Right hindlimb (tissue), 1 donor: ENCODE measurements around the gene PEA15.

Experiments
- DNase-seq: peaks from one replicate; pipeline ENCODE4 v3.0.0-alpha.2; 2018

Gene PEA15

DNA sequence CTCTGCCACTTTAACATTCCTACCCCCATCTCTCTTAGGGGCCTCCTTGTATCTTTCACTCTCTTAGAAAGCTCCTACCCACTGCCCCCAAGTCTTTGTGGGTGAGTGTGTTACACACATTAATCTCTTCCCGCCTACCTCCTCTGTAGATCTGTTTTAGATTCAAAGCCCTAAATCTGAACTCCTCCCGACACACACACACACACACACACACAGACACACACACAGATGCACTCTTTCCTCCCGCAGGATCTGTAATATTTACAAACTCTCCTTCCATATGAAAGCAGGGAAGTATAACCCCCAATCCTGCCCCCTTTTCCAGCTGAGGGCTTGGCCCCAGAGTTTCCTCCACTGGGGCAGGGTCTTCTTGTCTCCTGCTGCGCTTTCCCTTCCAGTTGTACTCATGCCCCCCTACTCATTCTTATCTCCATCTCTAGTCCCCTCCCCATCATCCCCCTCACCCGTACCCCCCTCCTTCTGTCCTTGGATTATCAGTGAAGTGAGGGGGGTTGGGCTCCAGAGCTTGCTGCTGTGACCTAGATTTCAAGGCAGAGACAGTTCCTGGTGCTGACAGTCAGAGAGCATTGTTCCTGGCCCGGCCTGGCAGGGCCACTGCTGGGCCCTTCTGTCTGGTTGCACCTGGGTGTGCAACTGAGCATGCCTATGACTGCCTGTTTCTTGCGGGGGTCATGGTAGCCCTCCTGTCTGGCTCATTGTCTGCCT lies 4.3 kb downstream of the PEA15 start:
- no peak for DNase-seq

DNA sequence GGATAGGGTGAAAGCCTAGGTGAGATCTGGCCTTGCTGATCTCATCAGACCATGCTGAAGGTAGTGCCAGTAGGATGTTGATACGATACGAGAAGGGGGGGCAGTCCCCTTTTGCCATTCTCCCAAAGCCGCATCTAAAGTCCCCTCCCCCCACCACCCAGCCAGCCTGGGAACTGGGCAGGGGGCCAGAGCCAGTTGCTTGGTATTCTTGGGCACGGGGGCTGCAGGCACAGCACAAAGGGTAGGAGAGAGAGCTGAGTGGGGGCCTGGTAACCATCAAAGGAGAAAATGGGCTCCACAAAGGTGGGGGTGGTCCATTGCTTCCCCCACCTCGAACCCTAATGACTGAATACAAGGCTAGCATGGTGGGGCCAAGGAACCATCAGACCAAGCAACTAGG lies 5.4 kb downstream of the PEA15 start:
- no peak for DNase-seq

DNA sequence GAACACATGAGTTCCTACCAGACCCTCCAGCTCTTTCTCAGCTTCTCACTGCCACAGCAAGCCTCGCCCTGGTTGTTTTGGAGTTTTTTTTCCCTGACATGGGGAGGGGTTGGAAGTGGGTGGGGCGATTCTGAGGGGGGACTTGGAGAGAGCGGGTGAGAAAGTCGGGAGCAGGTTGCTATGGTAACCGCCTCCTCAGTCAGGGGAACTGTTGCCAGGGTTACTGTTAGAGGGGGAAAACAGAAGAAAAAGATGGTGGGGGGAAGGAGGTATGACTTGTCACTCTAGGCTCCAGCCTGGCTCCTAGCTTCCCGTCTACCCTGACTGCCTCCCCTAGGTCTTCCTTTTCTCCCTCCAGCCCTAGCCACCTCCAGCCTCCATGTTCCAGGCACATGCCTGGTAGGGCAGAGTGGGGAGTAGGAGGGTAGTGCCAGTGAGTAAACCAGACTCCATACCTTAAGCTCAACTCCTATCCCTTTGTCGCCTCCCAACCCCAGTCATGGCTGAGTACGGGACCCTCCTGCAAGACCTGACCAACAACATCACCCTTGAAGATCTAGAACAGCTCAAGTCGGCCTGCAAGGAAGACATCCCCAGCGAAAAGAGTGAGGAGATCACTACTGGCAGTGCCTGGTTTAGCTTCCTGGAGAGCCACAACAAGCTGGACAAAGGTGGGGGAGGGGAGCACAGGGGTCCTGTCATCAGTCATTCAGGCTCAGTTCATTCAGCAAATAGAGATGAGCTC lies 6.0 kb downstream of the PEA15 start:
- no peak for DNase-seq

DNA sequence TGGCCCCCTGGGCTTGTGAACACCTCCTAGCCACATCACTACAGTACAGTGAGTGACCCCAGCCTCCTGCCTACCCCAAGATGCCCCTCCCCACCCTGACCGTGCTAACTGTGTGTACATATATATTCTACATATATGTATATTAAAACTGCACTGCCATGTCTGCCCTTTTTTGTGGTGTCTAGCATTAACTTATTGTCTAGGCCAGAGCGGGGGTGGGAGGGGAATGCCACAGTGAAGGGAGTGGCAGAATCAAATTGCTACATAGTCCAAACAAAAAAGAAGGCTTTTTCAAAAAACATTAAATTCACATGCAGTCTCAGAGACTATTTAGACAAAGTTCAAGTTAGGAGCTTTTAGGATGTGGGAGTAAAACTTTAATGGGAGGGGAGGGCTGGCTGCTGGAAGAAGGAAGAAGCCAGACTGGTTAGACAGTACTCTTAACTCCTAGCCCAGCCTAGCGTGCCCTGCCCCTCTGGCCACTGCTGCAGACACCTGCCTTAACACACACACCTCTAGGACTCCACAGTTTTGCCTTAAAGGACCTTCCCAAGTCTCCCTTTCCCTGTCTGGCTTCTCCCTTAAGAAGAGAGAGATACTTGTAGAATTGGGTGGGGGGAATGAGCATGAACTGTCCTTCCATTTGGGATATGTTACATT lies 9.4 kb downstream of the PEA15 start:
- no peak for DNase-seq

DNA sequence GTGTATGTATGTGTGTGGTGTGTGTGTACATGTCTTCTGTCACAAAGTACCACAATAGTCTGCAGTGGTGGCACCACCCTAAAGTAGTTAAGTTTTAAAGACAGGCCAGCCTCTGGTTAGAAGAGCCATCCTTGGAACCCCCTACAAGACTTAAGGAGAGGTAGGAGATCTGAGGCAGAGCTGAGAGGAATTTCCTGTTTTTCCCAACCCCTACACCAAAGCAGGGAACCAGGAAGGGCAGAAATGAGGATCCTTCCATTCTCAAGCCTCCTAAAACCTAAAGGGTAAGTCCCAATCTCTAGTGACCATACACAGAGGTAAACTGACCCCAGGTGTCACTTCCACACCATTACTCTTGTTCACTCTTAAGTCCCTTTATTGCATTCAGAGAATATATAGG lies 11.1 kb downstream of the PEA15 start:
- DNase-seq: no peak

DNA sequence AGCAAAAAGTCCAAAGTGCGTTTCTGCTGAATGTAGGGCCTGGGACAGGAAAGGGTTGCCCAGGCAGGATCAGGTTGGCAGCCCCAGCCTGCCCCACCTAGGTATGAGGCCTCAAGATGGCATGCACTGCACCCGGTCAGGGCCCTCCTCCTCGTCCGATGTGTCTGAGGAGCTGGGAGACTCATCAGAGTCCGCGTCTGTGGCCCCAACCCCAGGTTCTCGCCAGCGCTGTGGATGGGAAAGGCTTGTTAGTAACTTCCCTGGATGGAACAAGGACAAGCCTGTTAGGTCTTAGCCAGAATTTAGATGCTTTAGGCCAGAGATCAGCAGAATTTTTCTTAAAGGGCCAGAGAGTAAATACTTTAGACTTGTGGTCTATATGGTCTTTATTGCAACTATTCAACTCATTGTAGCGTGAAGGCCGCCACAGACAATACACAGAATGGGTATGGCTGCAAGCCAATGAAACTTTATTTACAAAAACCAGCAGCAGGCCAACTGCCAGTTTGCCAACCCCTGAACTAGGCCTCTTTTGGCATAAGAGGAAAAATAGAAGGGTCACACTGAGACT lies 12.4 kb downstream of the PEA15 start:
- peak; percentile 40 for DNase-seq

DNA sequence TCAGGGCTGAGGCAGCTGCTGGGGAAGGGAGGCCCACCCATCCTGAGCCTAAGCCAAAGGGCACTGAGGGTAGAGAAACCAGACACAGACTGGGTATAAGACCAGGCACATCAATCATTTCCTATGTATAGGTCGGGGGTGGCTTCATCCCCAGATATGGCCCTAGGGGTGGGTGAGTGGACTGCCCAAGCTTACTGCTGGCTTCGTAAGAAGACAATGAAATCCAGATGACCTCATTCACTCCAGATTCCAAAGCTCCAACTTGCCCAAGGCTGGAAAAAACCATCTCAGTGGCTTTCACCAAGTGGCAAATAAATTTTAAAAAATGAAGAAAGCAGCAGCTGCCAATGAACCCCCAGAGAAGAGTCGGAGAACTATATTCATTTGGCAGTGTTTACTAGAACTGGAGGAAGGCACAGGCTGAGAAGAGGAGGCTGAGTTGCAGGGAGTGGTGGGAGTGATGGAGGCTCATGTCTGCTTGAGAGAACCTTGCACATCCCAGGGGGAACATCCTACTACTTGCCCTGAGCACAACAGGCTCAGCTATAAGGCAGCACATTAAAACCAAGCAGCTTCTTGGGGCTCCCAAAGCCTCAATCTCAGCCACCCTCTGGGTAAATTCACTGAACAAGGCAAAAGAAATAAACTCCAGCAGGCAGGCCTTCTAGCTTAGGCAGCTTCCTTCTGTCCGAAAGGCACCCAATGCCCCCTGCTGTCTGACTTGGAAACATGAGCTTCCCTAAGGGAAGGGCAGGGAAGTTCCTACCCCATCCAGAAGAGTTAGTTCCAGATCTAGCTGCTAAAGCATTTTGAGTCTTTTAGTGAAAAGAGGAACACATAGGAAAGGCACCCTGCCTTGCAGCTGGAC lies 14.1 kb downstream of the PEA15 start:
- DNase-seq: peak; percentile 44

DNA sequence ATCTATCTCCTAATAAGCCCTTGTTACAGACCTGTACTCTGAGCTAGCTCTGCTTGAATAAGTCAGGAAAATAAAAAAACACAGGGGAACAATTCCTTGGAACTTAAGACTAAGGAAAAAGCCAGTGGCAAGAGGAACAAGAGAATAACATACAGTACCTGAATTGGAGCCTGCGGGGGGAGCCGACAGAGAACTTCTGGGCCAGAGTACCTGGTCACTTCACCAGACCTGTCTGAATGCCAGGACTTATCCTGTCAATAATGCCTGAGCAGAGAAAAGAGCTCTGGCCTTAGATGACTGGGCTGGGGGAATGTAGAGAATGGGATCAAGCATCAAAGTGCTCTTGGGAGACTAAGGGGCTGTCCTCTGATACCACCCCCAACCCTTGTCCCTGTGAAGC lies 15.1 kb downstream of the PEA15 start:
- DNase-seq: no peak

DNA sequence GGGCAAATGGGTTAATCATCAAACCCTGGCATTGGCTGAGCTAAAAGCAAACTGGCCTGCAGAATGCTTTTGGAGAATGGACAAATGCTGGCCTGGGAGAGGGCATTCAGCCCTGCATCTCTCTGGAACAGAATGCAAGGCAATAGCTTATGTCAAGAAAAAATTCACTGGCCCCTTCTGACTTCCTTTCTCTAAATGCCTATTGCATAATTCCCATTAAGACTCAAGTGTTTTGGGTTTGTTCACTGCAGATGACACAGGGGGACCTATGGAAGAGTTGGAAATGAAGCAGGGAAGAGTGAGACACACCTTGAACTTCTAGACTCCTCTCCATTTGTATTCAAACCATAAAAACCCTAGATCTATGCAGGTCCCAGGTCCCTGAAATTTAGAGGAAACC lies 15.9 kb downstream of the PEA15 start:
- no peak for DNase-seq

DNA sequence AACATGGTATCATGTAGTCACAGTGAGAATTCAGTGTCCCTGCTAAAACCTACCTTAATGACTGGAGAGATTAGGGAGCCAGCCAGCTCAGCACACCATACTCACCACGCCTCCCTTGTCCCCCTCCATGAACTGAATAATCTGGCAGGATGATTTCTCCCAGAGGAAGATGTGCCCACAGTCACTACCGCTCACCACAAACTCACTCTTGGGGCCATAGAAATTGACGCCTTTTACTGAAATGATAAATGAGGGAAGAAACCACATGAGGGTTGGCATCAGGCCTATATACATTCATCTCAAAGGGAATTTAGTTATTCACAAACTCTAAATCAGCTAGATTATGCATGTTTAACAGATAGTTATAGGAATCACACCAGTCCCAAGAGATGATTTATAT lies 17.4 kb downstream of the PEA15 start:
- no peak for DNase-seq

DNA sequence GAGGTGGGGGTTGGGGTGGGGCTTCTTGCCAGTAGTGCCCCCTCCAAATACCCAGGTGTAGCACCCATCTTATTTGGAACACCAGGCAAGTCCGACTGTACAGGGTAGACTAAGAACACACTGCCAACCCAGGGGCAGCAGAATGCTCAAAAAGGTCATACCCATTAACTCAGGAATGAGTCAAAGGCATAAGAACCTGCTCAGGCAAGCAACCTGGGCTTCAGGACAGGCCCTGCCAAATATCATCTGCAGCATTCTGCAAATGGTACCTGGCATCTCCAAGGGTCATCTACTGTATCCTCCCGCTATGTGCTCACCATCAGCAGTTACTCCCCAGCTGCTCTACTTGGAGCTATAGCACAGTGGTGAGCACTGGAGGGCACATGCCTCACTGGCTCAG lies 19.4 kb downstream of the PEA15 start:
- no peak for DNase-seq

DNA sequence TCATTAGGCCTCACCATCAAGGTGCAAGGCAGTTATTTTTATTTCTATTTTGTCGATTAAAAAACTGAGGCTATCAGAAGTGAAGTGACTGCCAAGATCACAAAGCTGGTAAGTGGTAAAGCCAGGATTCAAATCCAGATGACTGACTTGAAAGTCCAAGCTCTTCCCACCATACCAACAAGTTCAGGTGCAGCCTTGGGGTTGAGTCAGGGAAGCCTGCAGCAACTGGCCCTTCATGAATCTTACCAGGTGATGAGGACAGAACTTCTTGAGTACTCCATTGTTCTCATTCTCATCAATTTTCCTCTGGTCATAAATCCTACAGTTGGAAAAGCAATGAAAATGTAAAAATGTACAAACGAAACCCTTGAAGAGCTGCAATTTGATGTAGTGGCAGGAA lies 20.2 kb downstream of the PEA15 start:
- no peak for DNase-seq

DNA sequence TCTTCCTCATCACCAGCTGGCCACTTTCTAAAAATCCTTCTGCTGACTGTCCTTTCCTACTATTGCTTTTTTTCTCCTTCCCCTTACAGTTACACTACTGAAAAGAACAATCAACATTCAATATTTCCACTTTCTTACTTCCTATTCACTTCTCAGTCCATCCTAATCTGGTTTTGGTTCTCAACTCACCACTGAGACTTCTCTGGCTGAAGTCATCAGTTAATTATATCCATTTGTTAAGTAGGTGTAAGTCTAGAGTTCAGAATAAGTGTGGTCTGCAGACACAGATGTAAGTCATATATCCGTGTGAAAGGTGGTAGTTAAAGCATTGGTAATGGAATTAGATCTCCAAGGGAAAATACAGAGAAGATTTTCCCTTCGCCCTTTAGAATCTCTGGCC lies 21.4 kb downstream of the PEA15 start:
- no peak for DNase-seq

DNA sequence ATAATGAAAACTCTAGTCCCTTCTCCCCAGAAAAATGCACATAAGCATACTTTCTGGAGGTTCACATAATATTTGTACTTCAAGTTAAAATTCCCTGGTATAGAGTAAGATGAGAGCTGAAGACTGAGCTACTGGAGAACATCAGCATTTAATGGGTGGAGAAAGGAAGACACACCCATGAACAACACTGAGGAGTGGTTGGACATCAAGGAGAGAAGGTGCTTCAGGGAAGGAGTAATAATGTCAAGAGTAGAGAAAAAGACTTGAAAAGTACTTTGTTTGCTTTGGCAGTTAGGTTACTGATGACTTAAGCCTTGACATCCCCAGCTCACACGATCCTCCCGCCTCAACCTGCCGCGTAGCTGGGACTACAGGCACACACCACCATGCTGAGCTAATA lies 21.9 kb downstream of the PEA15 start:
- DNase-seq: no peak

DNA sequence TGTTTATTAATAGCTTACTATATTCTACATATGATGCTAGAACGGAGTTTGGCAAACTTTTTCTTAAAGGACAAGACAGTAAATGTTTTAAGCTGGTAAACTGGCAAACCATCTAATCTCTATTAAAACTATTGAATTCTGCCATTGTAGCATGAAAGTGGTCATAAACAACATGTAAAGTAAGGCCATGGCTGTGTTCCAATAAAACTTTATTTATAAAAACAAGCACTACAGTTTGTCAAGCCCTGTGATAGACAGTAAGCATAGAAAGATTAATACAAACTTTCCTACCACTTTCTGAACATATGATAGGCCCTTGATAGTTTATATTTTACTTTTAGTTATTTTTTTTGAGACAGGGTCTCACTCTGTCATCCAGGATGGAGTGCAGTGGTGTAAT lies 22.4 kb downstream of the PEA15 start:
- DNase-seq: no peak

DNA sequence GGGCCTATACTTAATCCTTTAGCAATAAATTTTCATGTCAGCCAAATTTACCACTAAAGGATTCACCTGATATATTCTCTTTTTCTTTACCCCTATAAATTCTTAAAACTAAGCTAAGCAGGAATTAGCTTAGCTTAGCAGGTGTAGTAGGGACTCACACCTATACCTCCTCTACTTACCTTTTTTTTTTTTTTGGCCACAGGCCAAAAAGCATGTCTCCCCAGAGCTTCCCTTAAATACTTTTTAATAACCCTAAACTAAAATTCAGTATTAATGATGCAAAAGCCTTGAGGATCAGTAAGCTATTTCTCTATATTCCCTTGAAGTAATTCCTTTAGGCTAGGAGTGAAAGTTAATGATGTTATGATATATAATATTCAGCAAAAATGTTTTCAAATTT lies 23.2 kb downstream of the PEA15 start:
- no peak for DNase-seq

DNA sequence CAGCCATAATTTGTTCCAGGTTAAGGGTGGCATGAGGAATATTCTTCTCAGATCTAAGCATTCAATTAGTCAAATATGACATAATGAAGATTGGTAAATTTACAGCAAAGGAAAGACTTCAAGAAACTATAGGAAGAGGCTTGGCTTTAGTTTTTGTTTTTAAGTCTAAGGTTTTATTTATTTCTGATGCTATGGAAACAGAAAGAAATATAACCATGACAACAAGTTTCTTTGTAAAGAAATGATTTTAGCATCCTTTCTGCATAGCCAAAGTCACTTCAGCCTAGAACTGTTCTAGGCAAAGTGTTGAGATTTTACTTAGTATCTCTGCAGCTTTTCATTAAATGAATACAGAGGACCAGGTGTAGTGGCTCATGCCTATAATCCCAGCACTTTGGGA lies 27.7 kb downstream of the PEA15 start:
- DNase-seq: no peak

DNA sequence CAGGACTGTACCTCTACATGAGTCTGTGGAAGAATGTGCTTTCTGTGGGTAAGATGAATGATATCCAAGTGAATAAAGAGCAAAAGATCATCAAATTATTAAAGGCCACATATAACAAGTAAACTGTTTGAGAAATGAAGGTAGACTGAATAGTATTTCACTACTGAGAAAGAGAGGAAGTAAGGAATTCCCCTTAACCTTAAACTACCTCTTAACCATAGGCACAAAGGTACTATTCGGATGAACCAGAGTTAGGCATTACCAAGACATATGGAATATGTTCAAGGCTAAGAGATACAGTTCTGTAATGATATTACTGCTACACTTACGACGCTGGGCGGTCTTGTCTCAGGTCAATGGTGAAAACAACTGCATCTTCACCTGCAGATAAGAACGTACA lies 31.6 kb downstream of the PEA15 start:
- DNase-seq: no peak

DNA sequence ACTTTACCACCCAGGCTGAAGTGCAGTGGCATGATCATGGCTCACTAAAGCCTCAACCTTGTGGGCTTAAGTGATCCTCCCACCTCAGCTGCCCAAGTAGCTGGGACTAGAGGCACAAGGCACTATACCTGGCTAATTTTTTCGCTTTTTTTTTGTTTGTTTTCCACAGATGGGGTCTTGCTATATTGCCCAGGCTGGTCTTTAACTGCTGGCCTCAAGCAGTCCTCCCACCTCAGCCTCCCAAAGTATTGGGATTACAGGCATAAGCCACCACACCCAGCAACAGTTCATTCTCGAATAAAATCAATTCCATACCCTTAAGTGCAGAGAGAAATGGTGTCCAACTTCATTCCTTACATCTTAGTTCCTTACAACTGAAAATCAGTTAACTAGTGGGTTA lies 32.4 kb downstream of the PEA15 start:
- no peak for DNase-seq

DNA sequence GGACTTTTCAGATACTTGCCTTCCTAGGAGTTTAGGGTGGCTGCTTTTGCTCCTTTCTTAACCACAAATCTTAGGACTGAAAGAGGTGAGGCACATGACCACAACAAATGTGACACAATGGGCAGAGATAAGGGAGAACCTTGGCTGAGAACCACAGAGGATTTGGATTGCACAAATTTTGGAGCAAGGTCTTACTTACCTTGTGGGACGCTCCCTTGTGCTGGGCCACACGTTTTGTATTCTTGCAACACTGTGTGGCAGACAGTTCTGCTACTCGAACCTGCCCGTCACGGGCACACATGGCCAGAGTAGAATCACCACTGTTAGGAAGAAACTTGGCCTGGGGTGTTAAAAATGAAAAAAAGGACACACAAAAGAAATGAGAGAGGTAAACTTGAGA lies 33.2 kb downstream of the PEA15 start:
- no peak for DNase-seq

DNA sequence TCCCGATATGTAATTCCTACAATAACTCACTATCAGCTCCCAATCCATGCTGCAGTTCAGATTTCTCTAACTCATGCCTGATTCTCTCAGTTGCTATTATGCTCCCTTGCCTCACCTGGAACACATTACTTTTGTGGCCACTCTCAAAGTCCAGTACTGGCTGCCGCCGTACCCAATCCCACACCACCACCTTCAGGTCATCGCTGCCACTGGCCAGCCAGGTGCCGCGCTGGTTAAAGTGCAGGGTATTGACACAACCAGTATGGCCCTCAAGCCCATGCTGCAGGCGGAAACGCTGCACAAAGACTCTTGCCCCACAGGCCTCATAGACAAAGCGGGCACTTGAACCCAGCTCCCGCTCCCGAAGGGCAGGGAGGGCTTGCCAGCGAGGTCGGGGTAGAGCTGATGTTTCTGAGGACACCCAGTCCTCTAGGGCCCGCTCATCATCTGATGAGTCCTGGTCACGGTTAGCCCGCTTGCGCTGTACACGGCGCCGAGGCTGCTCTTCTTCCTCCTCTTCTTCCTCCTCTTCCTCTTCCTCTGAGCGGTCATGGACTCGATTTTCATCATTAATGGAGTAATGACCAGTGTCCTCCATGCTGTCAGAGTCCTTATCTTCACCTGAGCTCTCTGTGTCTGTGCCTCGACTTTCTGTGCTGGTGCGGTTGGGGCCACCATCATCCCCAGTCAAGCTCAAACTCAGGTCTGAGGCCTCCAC lies 34.6 kb downstream of the PEA15 start:
- DNase-seq: no peak

DNA sequence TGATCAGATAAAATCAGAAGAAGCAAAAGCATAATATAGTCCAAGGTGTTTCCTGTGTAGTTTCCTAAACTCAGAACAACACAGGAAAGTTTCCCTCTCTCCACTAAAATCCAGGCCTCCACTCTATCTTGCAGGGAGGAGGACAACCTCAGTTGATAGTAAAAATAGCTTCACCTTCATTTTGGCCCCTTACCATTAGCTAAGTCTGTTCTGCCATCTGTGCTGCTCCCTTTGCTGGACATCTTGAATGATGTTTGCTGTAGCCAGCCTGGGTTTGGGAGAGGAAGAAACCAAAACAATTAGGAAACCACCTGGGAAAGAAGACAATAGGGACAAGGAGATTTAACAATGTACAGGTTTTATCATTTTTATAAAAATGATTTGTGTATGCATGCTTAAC lies 38.6 kb downstream of the PEA15 start:
- DNase-seq: no peak
